NCI-H2081 (cell line): ENCODE data around the gene MTHFS.

Source experiments
- DNase-seq, 2 experiments: peaks; one replicate each; lab custom pipeline; 2025; lab: John Stamatoyannopoulos, UW

Gene MTHFS

GRCh38 chr15:79875213-79875612 is 21.6 kb downstream of the MTHFS start:
- DNase-seq, result no peak

GRCh38 chr15:79874242-79874641 is 22.6 kb downstream of the MTHFS start:
- DNase-seq, result no peak

GRCh38 chr15:79872358-79873017 is 24.3 kb downstream of the MTHFS start:
- DNase-seq, result no peak

- DNase-seq, result no peak
Observed at GRCh38 chr15:79868554-79868953, 28.3 kb downstream of the MTHFS start.

- DNase-seq, result no peak
Observed at GRCh38 chr15:79863886-79864285, 32.9 kb downstream of the MTHFS start.

GRCh38 chr15:79862191-79862590 is 34.6 kb downstream of the MTHFS start:
- no peak for DNase-seq

GRCh38 chr15:79860661-79861060 is 36.2 kb downstream of the MTHFS start:
- no peak for DNase-seq

GRCh38 chr15:79858469-79858868 is 38.3 kb downstream of the MTHFS start:
- DNase-seq, result no peak

GRCh38 chr15:79853492-79854328 is 43.1 kb downstream of the MTHFS start:
- peak; percentile 61 to 71 for DNase-seq

- peak; percentile 24 to 42 for DNase-seq
Observed at GRCh38 chr15:79849789-79850188, 47.0 kb downstream of the MTHFS start.

GRCh38 chr15:79846539-79846938 is 50.3 kb downstream of the MTHFS start:
- no peak for DNase-seq

GRCh38 chr15:79844221-79844620 is 52.6 kb downstream of the MTHFS start:
- DNase-seq, result no peak

- no peak for DNase-seq
Observed at GRCh38 chr15:79837846-79838245, 59.0 kb downstream of the MTHFS start.

GRCh38 chr15:79834495-79834894 is 62.3 kb downstream of the MTHFS start:
- DNase-seq, result peak in 1 of 2 experiments; percentile 14

GRCh38 chr15:79832367-79833120 is 64.3 kb downstream of the MTHFS start:
- no peak for DNase-seq

- no peak for DNase-seq
Observed at GRCh38 chr15:79831604-79832003, 65.2 kb downstream of the MTHFS start.

- no peak for DNase-seq
Observed at GRCh38 chr15:79829950-79830349, 66.9 kb downstream of the MTHFS start.

- no peak for DNase-seq
Observed at GRCh38 chr15:79828447-79828846, 68.4 kb downstream of the MTHFS start.

GRCh38 chr15:79826800-79827199 is 70.0 kb downstream of the MTHFS start:
- no peak for DNase-seq

- DNase-seq, result no peak
Observed at GRCh38 chr15:79824136-79824701, 72.6 kb downstream of the MTHFS start.

- DNase-seq, result no peak
Observed at GRCh38 chr15:79820820-79821219, 76.0 kb downstream of the MTHFS start.

GRCh38 chr15:79820176-79820575 is 76.6 kb downstream of the MTHFS start:
- no peak for DNase-seq
